OCI-M1 (cell line): ENCODE data around the gene SEMA6B.

Source experiments
- DNase-seq: peaks from one replicate; lab custom pipeline; 2025; lab: John Stamatoyannopoulos, UW

Gene SEMA6B

GRCh38 chr19:4493104-4493928, 66.2 kb downstream of the SEMA6B start:
- no peak for DNase-seq
